K562 treated with DMSO at 1 percent for 4 hours (cell line): ENCODE data around the gene ASB16. TPM values are rescaled to one million over a fixed set of nuclear protein-coding genes. Genes with fewer than 3 reads are reported as not detected.

Source experiments
- total RNA-seq: library from RNA; unstranded; fragments of 300-600 nt; gene quantifications from 2 replicates; pipeline ENCODE4 v1.2.3, GENCODE V29; 2022; ENCODE audit not compliant: insufficient read depth

ASB16 gene, protein sequence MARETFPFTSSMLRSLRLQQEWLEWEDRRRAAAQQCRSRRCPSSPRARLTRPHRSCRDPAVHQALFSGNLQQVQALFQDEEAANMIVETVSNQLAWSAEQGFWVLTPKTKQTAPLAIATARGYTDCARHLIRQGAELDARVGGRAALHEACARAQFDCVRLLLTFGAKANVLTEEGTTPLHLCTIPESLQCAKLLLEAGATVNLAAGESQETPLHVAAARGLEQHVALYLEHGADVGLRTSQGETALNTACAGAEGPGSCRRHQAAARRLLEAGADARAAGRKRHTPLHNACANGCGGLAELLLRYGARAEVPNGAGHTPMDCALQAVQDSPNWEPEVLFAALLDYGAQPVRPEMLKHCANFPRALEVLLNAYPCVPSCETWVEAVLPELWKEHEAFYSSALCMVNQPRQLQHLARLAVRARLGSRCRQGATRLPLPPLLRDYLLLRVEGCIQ
- not detected in 2 replicates for total RNA-seq

GRCh38 chr17:44170499-44171201, at the start of gene ASB16:
Gene ASB16 (plus strand): TSS chr17:44170704. CDS start chr17:44170790, 86 bp downstream.

DNA sequence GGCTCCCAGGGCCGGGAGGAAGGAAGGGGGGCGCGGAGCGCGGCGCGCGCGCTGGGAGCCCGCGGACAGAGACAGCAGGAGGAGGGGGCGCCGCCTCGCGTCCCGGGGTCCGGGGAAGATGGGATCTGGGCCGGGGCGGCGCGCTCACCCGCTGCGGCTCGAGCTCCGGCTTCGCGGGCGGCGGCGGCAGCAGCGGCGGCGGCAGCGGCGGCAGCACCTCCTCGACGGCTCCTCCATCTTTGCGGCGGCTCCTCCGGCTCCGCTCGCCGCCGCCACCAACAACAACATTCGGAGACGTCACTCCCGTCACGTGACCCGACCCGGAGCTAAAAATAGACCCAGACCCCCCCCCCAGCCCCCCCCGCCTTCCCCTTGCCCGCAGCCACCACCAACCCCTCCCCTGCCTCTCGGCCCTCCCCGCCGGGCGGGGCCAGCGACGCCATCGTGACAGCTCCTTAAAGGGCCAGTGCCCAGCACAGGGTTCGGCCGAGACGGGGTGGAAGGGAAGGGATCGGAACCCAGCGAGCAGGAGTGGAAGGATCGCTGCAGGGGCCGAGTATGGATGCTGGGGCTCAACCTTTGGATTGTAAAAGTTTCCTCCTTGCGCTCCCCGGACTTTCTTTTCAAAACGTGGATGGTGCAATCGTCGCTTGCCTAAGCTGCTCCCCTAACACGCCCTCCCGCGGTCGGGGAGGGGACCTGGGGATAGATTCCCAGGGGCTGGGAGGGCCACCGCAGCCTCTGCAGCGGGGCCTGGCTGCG, 47.0 kb upstream of the ASB16 start, which contains the start of gene HDAC5:
HDAC5 (minus strand) TSS at position 286 of the 762 bp plus-strand sequence. CDS start 6,126 bp downstream, outside the sequence.

GRCh38 chr17:44186307-44187130, 16.0 kb downstream of the ASB16 start, which contains the start of gene TMUB2:
Gene TMUB2 (plus strand): TSS chr17:44186972. CDS start chr17:44187709, 737 bp downstream.

GRCh38 chr17:44199553-44200477, 29.3 kb downstream of the ASB16 start, which contains the start of gene ATXN7L3:
Gene ATXN7L3 (minus strand): TSS chr17:44199884. CDS start chr17:44198070, 1,814 bp downstream.

DNA sequence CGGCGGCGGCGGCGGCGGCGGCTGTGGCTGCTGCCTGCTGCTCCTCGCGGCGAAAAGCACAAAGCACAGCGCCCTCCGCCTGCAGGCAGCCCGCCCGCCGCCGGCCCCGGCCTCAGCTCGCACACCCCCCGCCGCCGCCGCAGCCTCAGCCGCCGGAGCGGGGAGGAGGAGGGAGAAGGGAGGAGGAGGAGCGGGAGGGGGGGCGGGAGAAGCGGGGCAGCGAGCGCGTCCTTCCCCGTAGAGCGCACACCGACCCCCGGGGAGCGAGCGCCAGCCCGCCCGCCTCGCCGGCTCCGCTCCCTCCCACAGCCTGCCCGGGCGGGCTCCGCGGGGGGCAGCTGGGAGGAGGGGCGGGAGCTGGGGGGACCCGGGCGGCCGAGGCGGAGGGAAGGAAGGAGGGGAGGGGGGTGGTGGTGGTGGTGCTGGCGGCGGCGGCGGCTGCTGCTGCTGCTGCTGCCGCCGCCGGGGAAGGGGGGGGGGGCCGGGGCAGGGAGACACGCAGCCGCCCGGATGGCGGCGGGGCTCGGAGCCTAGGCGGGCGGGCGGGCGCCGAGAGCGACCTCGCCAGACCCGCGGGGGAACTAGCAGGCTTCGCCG, 49.2 kb downstream of the ASB16 start, which contains the start of gene UBTF:
UBTF (minus strand) TSS at position 60 of the 597 bp plus-strand sequence. CDS start 1,446 bp downstream, outside the sequence.

Other genes starting within 250 kb of the ASB16 start
- gene PPY, start 228.2 kb upstream of the ASB16 start, total RNA-seq = not detected in 2 replicates
- gene PYY, start 216.8 kb upstream of the ASB16 start, total RNA-seq = not detected in 2 replicates
- 0.42 TPM in 1 of 2 replicates, not detected in the other for gene NAGS, start 166.1 kb upstream of the ASB16 start, total RNA-seq
- 51.5 and 53.2 TPM in 2 replicates for gene TMEM101, start 155.7 kb upstream of the ASB16 start, total RNA-seq
- 23.5 and 32.5 TPM in 2 replicates for gene LSM12, start 104.0 kb upstream of the ASB16 start, total RNA-seq
- 38.8 TPM in 2 replicates for gene G6PC3, start 100.0 kb upstream of the ASB16 start, total RNA-seq
- 36.1 and 51.2 TPM in 2 replicates for gene HDAC5, start 47.1 kb upstream of the ASB16 start, total RNA-seq
- 9.9 and 11.4 TPM in 2 replicates for gene HROB, start 28.8 kb upstream of the ASB16 start, total RNA-seq
- gene TMUB2, start 16.3 kb downstream of the ASB16 start, total RNA-seq = 21.4 and 22.4 TPM in 2 replicates
- 46.2 and 59.4 TPM in 2 replicates for gene ATXN7L3, start 29.2 kb downstream of the ASB16 start, total RNA-seq
- gene UBTF, start 49.0 kb downstream of the ASB16 start, total RNA-seq = 41.5 and 46.4 TPM in 2 replicates
- 14.3 and 22.0 TPM in 2 replicates for gene SLC4A1, start 97.4 kb downstream of the ASB16 start, total RNA-seq
- 3.0 TPM in 1 of 2 replicates, not detected in the other for gene RUNDC3A, start 137.9 kb downstream of the ASB16 start, total RNA-seq
- 222 and 250 TPM in 2 replicates for gene SLC25A39, start 154.1 kb downstream of the ASB16 start, total RNA-seq
- gene GRN, start 174.6 kb downstream of the ASB16 start, total RNA-seq = 253 and 280 TPM in 2 replicates
- 14.1 and 14.8 TPM in 2 replicates for gene FAM171A2, start 193.1 kb downstream of the ASB16 start, total RNA-seq
- 5.1 and 8.4 TPM in 2 replicates for gene ITGA2B, start 218.9 kb downstream of the ASB16 start, total RNA-seq